ENCODE results near the gene RABGGTB.

- TF ChIP-seq CTCF (IDR thresholded peaks at IDR 0.05; ENCODE audit: low read depth, low read length) (no peak), POLR2A (IDR thresholded peaks at IDR 0.05; ENCODE audit: extremely low read depth, insufficient read length) (no peak)
These were observed 605 bp upstream of the RABGGTB start for GRCh38 chr1:75785320-75785982.

Measured in NB4 (cell line).